ENCODE data around the gene PKP1.

PKP1 gene

GRCh38 chr1:201329801-201330200 lies 46.5 kb downstream of the PKP1 start:
- DNase-seq (ENCODE audit: low spot score) = no peak

DNA sequence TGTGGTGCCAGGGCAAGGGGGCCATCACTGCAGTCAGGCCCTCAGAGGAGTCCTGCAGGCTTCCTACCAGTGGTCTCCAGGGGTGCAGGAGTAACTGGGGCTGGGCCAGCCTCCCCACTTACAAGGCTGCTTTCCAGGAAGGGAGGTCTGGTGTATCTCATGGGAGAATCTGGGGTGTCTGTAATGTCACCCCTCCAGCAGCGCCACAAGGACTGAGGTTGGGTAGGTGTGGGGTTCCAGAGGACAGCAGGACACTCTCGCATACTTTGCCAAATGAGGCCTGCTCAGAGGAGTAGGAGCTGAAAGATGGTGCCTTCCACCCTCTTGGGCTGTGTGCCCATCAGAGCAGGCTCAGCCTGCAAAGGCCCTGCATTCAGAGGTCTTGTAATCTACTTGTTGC lies 47.2 kb downstream of the PKP1 start:
- DNase-seq (ENCODE audit: low spot score) = no peak

DNA sequence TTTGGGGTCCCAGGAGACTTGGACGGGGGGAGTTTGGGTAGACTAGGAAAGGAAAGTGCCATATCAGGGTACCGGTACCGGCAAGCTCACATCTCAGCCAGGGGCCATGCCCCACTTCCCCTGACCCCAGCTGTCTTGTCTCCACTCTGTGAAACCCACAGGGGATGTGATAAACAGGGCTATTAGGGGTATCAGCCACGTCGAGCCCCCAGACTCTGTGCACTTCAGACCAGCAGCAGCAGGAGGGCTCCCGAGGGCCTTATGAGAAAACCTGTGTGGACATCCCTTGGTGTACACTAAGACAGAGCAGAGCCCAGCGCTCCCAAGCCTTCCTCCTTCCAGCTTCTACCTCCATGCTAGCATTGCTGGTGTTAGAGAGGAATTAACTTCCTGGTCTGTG lies 47.9 kb downstream of the PKP1 start:
- no peak for DNase-seq (ENCODE audit: low spot score)

- no peak for DNase-seq (ENCODE audit: low spot score)
Measured at GRCh38 chr1:201332021-201332420, 48.7 kb downstream of the PKP1 start.

- DNase-seq (ENCODE audit: low spot score) = no peak
Measured at GRCh38 chr1:201332616-201333335, 49.5 kb downstream of the PKP1 start.

DNA sequence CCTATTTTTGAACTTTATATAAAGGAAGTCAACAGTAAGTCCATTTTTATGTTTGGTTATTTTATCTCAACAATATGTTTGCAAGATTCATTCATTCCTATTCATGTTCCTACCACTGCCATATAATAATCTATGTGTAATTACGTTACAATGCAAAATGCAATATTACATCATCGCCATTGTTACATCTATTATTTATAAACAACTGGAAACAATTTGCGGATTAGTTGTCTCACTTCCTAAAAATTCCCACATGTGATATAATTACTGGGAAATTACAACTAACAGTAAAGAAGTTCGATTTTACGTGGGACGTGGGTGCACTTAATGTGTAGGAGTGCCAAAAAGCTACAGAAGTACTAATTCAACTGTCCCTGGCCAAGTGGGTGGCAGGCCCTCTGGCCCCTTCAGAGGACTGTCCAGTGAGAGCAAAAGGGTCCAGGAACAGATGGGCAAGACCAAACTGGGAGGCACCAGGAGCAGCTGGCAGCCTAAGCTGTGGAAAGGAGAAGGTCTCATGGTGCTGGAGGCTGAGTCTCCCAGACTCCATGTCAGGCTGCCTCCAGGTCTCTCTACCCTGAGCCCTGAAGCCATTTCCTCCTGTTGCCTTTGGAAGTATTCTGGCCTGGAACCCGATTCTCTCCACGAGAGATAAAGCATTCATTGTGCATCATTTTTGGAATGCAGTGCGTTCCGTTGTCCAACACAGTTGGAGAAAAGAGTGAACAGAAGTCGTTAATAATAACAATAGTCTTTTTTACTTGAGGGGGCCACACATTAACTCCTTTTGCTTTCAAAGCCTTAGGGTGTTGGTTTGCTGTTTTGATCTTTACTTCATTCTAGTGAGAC lies 51.2 kb downstream of the PKP1 start:
- DNase-seq (ENCODE audit: low spot score) = no peak

- no peak for DNase-seq (ENCODE audit: low spot score)
Measured at GRCh38 chr1:201335174-201335870, 52.0 kb downstream of the PKP1 start.

DNA sequence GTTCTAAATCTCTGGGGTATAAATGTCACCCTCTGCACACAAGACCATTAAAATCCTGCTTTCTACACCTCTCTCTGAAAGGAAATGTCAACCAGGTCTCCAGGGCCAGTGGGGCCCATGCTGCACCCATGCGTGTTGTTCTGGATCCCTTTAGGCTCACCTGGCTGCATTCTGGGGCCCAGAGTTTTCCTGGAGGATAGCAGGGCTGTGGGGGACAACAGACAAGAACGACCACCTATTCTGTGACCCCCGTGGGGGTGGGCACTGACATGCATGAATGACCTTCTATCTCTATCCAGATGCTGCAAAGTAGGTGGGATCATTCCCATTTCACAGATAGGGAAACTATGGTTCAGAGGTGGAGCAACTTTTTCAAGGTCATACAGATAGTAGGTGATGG lies 52.6 kb downstream of the PKP1 start:
- no peak for DNase-seq (ENCODE audit: low spot score)

GRCh38 chr1:201336711-201337450 lies 53.6 kb downstream of the PKP1 start:
- DNase-seq (ENCODE audit: low spot score) = no peak

- DNase-seq (ENCODE audit: low spot score) = no peak
Measured at GRCh38 chr1:201341377-201341776, 58.1 kb downstream of the PKP1 start.

DNA sequence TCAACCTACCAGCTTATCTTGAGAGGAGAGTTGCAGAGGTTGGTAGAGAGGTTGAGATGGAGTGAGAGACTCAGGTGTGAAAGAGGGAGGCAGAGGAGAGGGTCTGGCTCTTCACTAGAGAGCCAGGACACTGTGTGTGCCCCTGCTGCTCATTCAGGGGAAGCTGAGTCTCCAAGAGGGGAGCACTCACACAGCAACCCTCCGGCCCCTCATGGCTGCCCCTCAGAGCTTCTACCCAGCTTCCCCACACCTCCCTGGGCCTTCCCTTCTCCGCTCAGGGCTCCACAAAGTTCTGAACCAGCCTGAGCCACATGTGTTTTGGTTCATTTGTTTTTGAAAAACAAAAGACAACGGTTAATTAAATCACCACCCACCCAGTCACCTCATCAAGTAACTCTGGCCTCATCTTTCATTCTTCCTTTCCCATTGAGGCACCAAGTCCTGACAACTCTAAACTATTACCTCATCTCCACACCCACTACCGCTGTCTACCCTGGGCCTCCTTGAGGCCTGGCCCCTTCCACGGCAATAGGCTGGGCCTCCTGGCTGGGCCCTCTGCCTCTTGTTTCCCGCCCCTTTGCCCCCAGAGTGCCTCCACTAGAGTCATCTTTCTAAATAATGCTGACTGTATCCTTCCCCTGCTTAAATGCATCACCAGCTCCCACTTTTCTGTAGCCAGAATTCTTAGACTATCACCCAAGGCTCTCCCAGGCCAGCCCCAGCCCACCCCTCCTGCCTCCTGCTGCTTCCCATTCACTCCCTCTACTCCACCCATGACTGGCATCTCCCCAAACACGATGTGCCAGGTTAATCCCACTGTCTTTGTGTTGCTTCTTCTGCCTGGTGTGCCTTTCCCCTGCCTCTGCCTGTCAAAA lies 61.1 kb downstream of the PKP1 start:
- no peak for DNase-seq (ENCODE audit: low spot score)

GRCh38 chr1:201345081-201345355 lies 61.7 kb downstream of the PKP1 start:
- DNase-seq (ENCODE audit: low spot score) = no peak

DNA sequence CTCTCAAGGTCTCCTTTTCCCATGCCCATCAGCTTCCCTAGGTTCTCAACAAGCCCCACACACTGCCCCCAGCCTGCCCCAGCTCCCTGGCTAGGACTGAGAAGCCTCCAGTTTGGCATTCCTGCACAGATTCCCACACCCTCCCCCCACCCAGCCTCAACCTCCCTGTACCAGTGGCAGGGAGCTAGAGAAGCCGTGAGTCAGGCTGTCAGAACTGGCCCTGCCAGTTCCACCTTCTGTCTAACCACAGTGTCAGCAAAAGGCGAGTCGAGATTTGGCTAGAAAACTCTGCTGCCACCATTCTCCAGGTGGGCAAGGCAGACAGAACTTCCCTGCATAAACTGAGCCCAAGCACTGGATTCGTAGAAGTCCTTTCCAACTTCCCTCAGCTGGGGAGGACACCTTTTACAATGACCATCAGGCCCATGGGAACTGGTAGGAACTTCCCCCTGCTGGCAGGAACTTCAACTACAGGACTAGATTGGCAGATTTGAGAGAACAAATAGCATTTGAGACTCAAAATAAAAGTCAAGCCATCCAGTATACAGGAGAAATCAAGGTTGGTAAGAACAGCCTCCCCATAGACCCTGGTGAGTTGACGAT lies 63.1 kb downstream of the PKP1 start:
- peak; percentile 55 for DNase-seq (ENCODE audit: low spot score)

DNA sequence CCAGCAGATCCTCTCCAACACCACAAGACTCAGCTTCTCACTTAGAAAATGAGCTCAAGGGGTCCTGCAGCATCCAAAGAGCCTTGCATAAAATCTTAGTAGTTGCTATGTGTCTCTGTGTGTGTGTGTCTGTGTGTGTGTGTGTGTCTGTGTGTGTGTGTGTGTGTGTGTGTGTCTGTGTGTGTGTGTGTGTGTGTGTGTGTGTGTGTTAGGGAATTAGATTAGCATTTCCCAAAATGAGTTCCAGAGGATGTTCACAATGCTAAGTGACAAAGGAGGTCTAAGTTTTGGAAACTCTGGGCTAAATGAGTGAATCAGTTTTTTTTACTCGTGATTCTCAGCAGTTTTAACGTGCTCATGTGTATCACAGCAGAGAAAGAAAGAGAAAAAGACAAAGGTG lies 63.7 kb downstream of the PKP1 start:
- no peak for DNase-seq (ENCODE audit: low spot score)

DNA sequence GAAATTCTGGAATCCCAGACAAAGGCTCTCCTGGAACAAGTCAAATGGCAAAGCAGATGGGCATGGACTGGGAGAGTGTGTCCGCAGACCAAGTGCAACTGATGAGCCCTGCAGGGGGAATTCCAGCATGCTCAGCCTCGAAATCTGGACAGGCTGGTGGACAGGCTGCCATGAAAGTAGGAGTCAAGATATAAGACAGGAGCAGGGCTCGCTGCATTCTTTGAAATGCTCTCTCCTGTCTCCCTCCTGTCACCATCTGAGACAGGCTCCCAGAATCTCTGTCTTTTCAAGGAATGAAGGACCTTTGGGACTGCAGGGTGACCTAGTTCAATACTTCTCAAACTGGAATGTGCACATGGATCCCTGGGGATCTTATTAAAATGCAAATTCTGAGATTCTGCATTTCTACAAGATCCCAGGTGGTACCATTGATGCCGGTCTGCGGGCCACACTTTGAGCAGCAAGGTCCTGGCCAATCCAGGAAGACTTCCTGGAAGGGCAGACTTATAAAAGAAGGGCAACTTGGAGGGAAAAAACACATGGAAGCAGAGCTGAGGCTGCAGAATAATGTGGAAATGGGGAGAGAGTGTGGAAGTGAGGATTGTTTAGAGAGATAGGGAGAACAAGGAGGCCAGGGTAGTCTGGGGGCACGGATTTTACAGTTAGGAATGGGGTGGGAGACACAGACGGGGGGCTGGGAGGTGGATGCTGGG lies 64.3 kb downstream of the PKP1 start:
- DNase-seq (ENCODE audit: low spot score) = no peak

- peak; percentile 71 for DNase-seq (ENCODE audit: low spot score)
Measured at GRCh38 chr1:201348211-201348566, 64.9 kb downstream of the PKP1 start.

DNA sequence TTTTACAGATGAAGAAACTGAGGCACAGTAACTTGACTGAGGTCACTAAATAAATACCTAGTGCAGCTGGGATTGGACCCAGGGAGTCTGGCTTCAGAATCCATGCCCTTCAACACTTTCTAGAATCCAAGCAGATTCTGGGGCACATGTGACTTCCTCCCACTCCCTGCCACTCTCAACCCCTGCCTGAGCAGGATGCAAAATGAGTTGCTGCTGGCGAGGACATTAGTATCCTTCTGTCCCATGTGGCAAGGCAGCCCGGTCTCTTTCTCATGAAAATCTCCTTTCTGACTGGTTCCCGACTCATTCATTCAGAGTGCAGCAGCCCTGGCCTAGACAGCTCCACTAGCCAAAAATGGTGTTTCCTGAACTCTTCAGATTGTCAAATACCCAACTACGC lies 65.8 kb downstream of the PKP1 start:
- DNase-seq (ENCODE audit: low spot score) = no peak

- no peak for DNase-seq (ENCODE audit: low spot score)
Measured at GRCh38 chr1:201350361-201350725, 67.0 kb downstream of the PKP1 start.

DNA sequence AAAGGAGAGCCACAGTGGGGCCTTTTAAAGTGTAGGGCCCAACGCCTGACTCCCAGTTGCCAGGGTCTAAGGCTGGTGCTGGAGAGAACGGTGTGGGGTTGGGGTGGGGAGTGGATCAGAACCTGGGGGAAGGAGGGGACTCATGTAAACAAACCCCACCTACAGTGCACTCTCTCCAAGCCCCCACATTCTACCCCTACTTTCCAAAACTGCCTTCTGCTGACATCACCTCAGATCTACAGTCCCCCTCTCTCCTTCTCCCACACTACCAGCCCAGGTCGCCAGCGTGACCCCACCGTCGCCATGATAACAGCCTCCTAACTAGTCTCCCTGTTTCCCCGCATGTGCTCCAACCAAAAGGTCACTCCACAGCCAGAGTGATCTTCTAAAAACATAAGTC lies 67.6 kb downstream of the PKP1 start:
- DNase-seq (ENCODE audit: low spot score) = no peak

GRCh38 chr1:201351617-201352016 lies 68.3 kb downstream of the PKP1 start:
- no peak for DNase-seq (ENCODE audit: low spot score)
